ENCODE measurements around the gene PRKAG2.

GRCh38 chr7:151921451-151921850 is 44.5 kb upstream of the PRKAG2 start:
- TF ChIP-seq POLR2A (IDR thresholded peaks at IDR 0.05; ENCODE audit: extremely low read depth, insufficient read length), result no peak
- no peak for TF ChIP-seq CTCF (IDR thresholded peaks at IDR 0.05; ENCODE audit: low read depth, low read length)
- no peak for TF ChIP-seq MAX (IDR thresholded peaks at IDR 0.05; ENCODE audit: low read depth, low read length)

All from NB4 (cell line).